Purkinje cell (primary cell): Measurements from ENCODE around the gene ZNF106. TPM values are rescaled to one million over a fixed set of nuclear protein-coding genes. Genes with fewer than 3 reads are reported as not detected.

Experiments
- polyA plus RNA-seq: library from polyadenylated mRNA; unstranded; fragments of >200 nt; fragmentation: Nextera tagmentation; gene quantifications from 2 replicates; pipeline ENCODE4 v1.2.1, GENCODE V29; 2014

The ZNF106 gene
- polyA plus RNA-seq, result 20.3 and 28.7 TPM in 2 replicates

DNA sequence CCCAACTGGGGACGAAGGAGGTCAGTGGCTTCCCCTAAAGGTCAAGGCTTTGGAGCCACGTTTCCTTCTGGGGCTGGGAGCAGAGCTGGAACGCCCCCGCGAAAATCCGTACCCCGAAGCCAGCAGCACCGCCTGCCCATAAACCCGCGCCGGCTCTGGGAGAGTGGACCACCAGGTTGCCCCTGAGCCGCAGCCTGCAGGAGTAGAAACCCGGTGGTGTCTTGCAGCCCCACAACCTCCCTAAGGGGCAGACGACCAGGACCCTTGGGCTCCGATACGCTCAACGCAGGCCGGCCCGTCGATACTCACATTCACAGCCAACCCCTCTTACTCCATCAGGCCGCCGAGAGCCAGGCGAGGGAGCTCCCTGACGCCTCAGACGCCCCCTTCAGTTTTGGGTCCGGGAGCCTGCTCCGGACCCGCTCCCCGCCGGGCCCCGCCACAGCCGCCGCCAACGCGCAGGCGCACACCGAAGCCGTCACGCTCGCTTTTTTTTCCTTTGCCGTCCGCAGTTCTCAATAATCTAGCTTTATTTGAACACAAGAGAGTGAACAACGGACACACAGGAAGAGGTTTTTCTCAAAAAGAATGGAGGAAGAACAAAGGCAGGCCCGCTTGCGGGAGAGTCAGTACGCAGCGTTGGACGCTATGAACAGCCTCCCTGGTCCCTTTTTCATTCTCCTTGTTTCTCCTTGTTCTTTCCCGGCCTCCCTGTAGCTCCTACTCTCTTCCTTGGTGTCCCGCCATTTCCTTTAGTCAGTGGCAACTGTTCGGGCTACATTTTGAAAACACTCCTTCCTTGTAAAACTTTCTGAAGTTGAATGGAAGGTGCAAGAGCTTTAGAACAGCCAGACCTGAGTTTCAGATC, at the start of gene ZNF106:
TSS of gene ZNF106 (minus strand) at position 471 of the 868 bp plus-strand sequence. CDS start 18,852 bp downstream, outside the sequence.

DNA sequence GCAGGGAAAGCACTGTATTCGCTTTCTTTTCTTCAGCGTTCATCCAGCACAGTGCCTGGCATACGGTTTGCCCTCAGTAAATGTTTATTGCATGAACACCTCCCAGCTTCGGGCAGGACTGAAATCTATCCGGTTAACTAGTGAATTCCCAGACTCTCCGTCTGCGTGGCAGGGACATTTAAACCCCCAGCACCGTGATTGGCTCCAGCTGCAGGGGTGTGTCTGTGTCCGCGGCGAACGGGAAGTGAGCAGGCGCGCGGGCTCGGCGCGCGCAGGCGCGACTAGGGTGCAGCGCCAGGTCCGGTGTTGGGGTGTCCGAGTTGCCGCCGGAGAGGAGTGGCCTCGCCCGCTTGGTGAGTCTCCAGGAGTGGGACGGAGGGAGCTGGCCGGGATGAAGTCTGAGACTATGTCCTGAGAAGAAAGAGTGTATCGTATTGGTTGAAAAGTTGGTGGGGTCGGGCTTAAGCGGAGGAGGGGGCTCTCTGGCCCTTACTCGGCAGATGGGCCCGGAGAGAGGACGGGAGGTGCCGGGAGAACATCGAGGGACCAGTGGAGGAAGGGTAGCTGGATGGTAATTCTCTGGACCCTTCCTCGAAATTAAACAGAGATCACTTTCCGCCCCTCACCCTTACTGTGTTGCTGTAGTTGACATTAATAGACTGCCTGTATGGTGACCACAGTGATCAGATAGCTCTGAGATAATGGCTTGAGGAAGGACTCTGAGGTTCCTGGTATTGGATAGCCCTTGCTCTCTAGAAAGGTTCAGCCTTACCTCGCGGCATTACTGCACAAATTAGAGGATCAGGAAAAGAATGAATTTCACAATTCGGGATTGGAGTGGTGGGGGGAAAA, 4.6 kb upstream of the ZNF106 start, which contains the start of gene SNAP23:
TSS of gene SNAP23 (plus strand) at position 274 of the 852 bp plus-strand sequence. CDS start 16,213 bp downstream, outside the sequence.

Other genes with a start within 250 kb of the ZNF106 start
- gene GANC, start 217.9 kb downstream of the ZNF106 start, polyA plus RNA-seq, result 3.2 and 6.6 TPM in 2 replicates
- gene TMEM87A, start 217.7 kb downstream of the ZNF106 start, polyA plus RNA-seq, result 23.1 and 38.6 TPM in 2 replicates
- 1.1 and 1.5 TPM in 2 replicates for gene CAPN3, start 131.6 kb downstream of the ZNF106 start, polyA plus RNA-seq
- gene SNAP23, start 4.5 kb upstream of the ZNF106 start, polyA plus RNA-seq, result 9.2 and 10.6 TPM in 2 replicates
- gene LRRC57, start 57.7 kb upstream of the ZNF106 start, polyA plus RNA-seq, result 2.0 and 4.2 TPM in 2 replicates
- gene HAUS2, start 57.7 kb upstream of the ZNF106 start, polyA plus RNA-seq, result 28.5 and 36.6 TPM in 2 replicates
- 0.17 and 0.27 TPM in 2 replicates for gene STARD9, start 84.5 kb upstream of the ZNF106 start, polyA plus RNA-seq
- 0.27 and 2.2 TPM in 2 replicates for gene CDAN1, start 246.0 kb upstream of the ZNF106 start, polyA plus RNA-seq